Head of caudate nucleus (tissue), 42 donors: Measurements from ENCODE around the gene BST1.
A peak's percentile ranks its signal among the peaks of the same experiment; 100 is the strongest.

Source experiments
- DNase-seq, 42 donors: peaks; one replicate each; pipeline versions ENCODE4 v3.0.0 to v3.0.0-alpha.2; 2020 to 2021; ENCODE audit warnings: mixed read lengths in 7 of 42
- intact Hi-C: fragments of 100-400 bp; cut with DNase I; formaldehyde crosslinking; loops from one replicate; pipeline ENCODE4 v1.15.0; 2022

BST1 gene

DNA sequence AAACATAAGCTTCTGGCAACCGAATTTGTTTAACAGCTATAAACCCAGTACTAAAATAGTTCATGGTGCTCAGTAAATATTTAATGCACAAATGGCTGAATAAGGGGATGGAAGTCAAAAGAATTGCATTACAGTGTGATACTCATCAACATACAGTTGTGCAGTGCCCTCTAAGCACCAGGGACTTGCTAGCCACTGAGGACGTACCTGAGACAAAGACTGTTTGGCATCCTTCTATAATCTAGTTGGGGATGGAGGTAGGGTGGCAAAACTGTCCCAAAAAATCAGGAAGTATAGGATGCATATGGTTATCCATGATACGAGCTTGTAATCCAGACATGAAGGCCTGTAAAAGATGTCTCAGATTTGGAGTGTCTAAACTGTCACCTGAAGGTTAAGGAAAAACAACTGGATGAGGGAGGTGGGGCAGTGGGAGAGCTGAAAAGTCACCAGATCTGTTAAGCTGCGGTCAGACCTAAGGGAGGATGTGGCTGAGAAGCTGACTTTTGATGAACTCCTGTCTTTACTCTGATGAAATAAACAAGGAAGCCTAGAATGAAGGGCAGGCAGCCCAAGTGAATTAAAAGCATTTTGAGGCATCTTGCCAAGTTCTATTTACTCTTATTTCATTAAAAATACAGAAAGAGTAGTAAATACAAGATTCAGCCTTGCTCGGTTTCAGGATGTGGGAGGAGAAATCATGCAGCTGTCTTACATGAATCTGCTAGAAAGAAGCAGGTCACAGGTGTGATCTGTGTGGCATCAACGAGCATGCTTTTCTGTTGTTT, 63.2 kb downstream of the BST1 start:
- DNase-seq, result no peak
- intact Hi-C loops, result no loop called here

DNA sequence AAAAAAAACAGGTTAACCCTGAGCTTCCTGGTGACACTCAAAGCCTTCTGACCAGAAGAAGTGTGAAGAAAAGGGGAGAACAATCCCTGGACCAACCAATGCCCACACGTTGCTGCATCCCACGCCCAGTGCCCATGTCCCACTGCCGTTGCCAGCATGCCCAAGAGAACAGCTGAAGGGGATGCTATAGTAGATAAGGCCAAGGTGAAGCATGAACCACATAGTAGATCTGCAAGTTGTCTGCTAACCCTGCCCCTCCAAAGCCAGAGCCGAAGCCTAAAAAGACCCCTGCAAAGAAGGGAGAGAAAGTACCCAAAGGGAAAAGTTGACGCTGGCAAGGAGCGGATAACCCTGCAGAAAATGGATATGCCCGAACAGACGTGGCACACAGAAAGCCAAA, 64.0 kb downstream of the BST1 start:
- DNase-seq, result no peak
- intact Hi-C loops, result no loop called here

DNA sequence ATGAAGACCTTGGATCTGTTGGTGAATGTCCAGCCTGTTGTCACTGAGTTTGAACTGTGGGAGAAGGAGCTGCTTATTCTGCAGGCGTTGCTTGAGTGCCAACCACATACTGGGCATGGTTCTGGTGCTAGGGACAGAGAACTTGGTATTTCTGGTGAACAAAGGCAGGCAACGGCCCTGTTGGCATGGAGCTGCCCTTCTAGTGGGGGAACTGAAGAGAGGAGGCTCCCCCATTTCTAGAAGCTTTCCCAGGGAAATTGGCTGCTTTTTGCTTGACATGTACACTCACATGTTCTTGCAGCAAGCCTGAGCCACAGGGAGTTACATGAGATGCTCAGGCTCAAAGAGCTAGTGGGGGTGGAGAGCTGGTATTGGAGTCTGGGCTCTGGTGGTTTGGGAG, 66.3 kb downstream of the BST1 start:
- intact Hi-C loops, result no loop called here
- peak in 12 of 42 donors; percentile 4 to 41 (median 19) for DNase-seq

DNA sequence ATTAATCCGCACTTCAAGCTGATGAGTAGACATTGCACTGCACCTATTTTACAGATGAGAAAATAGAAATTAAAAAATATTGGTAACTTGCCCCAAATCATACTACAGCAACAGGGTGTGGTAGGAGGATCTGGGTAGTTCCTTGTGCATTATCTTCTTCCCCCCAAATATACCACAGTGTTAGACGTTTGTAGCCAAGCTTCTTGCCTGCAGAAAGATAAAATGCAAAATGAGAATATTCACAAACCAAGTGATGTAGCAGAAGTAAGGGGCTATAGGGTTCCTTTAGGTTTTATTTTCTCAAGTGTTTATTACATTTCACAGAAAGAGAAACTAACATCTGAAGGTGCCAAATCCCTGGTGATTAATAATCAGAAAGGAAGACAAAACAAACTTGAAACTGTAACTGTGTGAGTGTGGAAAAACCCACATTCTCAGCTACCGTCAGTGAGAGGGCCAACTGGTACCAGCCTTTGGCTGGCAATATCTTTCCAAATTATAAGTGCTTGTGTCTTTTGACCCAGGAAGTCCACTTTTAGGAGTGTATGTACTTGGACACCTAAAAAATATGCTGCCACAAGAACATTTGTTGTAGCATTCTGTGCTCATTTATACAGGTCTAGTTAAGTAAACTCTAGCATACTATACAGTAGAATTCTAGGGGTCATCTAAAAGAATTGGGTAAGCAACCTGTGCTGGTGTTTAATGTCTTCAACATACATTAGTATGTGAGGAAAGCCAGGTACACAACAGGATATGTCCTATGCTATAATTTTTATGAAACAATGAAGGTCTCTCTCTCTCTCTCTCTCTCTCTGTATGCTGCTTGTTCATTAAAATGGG, 68.6 kb downstream of the BST1 start:
- intact Hi-C loops, result no loop called here
- DNase-seq, result no peak

DNA sequence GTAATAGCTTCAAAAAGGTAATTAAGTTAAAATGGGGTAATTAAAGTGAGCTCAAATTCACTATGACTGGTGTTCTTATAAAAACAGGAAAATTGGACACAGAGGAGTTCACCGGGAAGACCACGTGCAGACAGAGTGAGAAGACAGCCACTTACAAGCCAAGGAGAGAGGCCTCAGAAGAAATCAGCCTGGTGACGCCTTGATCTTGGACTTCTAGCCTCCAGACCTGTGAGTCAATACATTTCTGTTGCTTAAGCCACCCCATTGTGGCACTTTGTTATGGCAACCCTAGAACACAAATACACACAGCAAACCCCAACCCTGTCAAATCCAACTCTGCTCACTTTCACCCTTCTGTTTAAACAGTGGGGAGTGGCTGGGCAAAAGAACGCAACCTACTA, 71.2 kb downstream of the BST1 start:
- DNase-seq, result no peak
- intact Hi-C loops, result no loop called here

DNA sequence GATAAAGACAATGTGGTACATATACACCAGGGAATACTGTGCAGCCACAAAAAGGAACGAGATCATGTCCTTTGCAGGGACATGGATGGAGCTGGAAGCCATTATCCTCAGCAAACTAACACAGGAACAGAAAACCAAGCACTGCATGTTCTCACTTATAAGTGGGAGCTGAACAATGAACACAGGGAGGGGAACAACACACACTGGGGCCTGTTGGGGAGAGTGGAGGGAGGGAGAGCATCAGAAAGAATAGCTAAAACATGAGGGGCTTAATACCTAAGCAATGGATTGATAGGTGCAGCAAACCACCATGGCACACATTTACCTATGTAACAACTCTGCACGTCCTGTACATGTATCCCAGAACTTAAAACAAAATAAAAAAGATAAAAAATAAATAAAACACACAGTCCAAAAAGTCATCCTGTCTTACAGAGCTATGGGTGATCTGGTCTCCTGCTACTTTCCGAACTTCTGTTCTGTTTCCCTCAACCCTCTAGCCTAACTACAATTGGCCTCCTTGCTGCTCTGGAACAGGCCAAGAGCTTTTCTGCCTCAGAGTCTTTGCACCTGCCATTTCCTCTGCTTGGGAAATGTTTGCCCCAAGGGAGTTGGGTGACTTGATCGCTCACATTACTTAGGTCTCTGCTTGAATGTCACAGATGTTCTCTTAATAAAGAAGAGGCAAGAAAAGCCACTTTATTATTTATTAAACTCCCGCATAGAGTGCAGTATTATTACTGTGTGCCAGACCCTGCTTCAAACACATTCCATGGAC, 74.2 kb downstream of the BST1 start:
- no peak for DNase-seq
- intact Hi-C loops, result no loop called here

DNA sequence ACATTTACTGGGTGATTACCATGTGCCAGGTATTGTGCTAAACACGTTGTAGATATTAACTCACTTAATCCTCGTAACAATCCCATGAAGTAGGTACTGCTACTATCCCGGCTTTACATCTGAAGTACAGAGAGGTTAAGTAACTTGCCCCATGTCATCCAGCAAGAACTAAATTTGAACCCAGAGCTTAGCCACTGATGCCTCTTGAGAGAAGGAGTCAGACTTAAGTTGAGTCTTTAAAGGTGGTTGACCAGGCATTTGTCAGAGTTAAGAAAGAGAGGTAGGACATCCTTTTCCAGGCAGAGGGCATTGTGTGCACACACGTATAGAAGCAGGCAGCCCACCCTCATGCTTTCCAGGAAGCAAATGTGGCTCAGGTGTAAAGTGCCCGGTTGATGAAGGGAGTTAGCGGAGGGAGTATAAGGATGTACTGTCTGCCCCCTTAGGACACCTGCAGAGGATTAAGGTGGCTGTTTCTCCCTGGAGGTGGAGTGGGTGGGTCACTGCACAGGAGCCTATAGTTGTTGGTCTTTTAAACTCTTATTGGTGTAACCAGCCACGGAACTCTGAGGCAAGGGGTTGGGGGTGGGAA, 74.9 kb downstream of the BST1 start:
- DNase-seq, result no peak
- intact Hi-C loops, result no loop called here

GRCh38 chr4:15778289-15779241, 75.7 kb downstream of the BST1 start, which contains the start of gene CD38:
CD38 (plus strand) TSS chr4:15778328; CDS start chr4:15778415, 87 bp downstream.
- intact Hi-C loops, result no loop called here
- peak in 41 of 42 donors; percentile 6 to 82 (median 49) for DNase-seq

DNA sequence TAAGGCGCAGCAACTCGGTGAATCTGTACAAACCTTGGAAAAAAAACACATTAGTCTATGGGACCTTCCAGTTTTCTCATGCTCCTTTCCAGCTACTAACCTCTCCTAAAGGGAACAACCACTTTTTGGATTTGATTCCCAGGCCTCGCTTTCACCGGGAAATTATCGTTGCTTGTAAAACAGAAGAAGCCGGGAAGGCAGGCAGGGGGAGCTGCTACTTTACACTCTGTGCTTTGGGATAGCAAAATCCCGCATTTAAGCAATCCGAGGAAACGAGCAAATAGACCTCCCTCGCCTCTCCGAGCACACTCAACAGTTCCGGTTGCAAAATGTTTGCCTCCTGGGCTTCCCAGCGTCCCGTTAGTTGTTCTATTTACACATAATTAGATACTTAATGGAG, 76.4 kb downstream of the BST1 start:
- DNase-seq, result peak; percentile 20 to 85 (median 59)
- intact Hi-C loops, result no loop called here

DNA sequence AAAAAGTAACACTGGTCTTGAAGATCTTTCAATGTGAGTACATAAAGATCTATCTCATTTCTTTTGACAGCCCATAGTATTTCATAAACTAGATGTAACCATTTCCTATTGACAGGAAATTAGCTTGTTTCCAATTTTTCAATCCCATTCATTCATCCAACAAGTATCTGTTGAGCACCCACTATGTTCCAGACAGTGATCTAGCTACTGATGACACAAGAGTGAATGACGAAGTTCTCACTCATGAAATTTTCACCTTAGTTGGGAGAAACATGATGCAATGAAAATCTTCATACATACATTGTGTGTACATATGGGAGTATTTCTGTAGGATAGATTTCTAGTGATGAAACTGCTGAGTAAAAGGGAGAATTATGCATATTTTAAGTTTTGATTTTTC, 76.9 kb downstream of the BST1 start:
- intact Hi-C loops, result no loop called here
- DNase-seq, result no peak

DNA sequence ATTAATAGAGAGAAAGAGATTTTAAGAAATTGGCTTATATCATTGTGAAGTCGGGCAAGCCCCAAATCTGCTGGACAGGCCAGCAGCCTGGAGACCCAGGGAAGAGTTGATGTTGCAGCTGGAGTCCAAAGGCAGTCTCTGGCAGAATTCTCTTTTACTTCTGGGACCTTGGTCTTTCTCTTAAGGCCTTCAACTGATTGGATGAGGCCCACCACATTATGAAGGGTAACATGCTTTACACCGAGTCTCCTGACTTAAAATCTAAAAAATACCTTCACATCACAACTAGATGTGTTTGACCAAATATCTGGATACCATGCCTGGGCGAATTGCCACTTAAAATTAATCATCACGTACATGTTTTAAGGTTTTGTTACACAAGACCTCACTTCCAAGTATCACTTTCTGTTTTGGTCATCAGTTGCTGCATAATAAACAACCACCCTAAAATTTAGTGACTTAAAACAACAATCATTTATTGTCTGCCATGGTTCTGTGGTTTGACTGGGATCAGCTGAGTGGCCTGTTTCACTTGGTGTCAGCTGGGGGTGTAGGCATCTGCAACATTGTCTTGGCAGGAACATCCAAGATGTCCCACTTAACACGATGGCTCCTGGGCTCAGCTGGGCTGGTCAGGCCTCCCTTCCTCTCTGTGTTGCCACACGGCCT, 78.7 kb downstream of the BST1 start:
- intact Hi-C loops, result no loop called here
- DNase-seq, result peak in 1 of 42 donors; percentile 32
